IMR-90 (cell line): ENCODE data around the gene CTIF. TPM values are rescaled to one million over a fixed set of nuclear protein-coding genes. Genes with fewer than 3 reads are reported as not detected.

Experiments
- ATAC-seq: fragments of 200-7000 bp; cut with Tn5 transposase; 2 replicates; pipeline ENCODE4 v1.9.1; 2020; ENCODE audit warnings: low read depth, mild to moderate bottlenecking, moderate library complexity
- BruUV-seq: library from RNA; stranded (reverse); fragments of 400-500 nt; replicated peaks from 2 replicates; lab custom pipeline; 2021; lab: Mats Ljungman, UMichigan
- CTCF ChIA-PET: fragments of 300-600 bp; formaldehyde crosslinking; extraction: SDS; loops from one replicate; lab custom pipeline; 2021; ENCODE audit warnings: antibody characterized with exemption; lab: Yijun Ruan, JAX
- POLR2A ChIA-PET: fragments of 300-600 bp; sonication (Branson Sonifier 250); formaldehyde crosslinking; loops from one replicate; lab custom pipeline; 2022; ENCODE audit warnings: antibody characterized with exemption; ENCODE audit not compliant: unreplicated experiment; lab: Charles Lee
- DNase-seq: peaks from one replicate; pipeline ENCODE4 v3.0.0; 2013
- H2AFZ ChIP-seq: replicated peaks from 2 replicates; pipeline ENCODE3; 2013; ENCODE audit warnings: low read length, mild to moderate bottlenecking; ENCODE audit not compliant: poor library complexity
- H2AK5ac ChIP-seq: 2 replicates; pipeline ENCODE4 v1.6.1; 2013; ENCODE audit warnings: low read depth, low read length, inconsistent platforms
- H2AK9ac ChIP-seq: replicated peaks from 2 replicates; pipeline ENCODE3; 2013; ENCODE audit warnings: mild to moderate bottlenecking, low read depth, low read length, moderate library complexity; ENCODE audit not compliant: poor library complexity
- H2BK120ac ChIP-seq: 2 replicates; pipeline ENCODE4 v1.6.1; 2013; ENCODE audit warnings: low read depth, low read length, inconsistent platforms
- H2BK15ac ChIP-seq: 3 replicates; pipeline ENCODE4 v1.6.1; 2013; ENCODE audit warnings: low read depth, low read length, inconsistent platforms
- H2BK20ac ChIP-seq: 2 replicates; pipeline ENCODE4 v1.6.1; 2013; ENCODE audit warnings: low read depth, mild to moderate bottlenecking, inconsistent platforms, low read length, moderate library complexity
- H2BK5ac ChIP-seq: 2 replicates; pipeline ENCODE4 v1.6.1; 2013; ENCODE audit warnings: mild to moderate bottlenecking, low read depth, low read length, inconsistent platforms; ENCODE audit not compliant: poor library complexity, severe bottlenecking
- H3K14ac ChIP-seq: replicated peaks from 2 replicates; pipeline ENCODE4 v1.6.1; 2013; ENCODE audit warnings: low read depth, low read length, inconsistent platforms
- H3K18ac ChIP-seq: 2 replicates; pipeline ENCODE4 v1.6.1; 2013; ENCODE audit warnings: low read depth, low read length, control low read depth
- H3K23ac ChIP-seq: 2 replicates; pipeline ENCODE4 v1.6.1; 2013; ENCODE audit warnings: low read depth, low read length, inconsistent platforms
- H3K27ac ChIP-seq: 2 replicates; pipeline ENCODE4 v1.5.1; 2013; ENCODE audit warnings: mild to moderate bottlenecking, control low read depth, low read length; ENCODE audit not compliant: insufficient read depth
- H3K27me3 ChIP-seq: 2 replicates; pipeline ENCODE4 v1.6.1; 2013; ENCODE audit warnings: low read length; ENCODE audit not compliant: control insufficient read depth, insufficient read depth
- H3K36me3 ChIP-seq: 2 replicates; pipeline ENCODE4 v1.6.1; 2013; ENCODE audit warnings: low read length, mixed read lengths; ENCODE audit not compliant: control insufficient read depth, insufficient read depth
- H3K4ac ChIP-seq: 2 replicates; pipeline ENCODE4 v1.6.1; 2013; ENCODE audit warnings: low read depth, low read length, inconsistent platforms
- H3K4me1 ChIP-seq: 2 replicates; pipeline ENCODE4 v1.6.1; 2013; ENCODE audit warnings: low read length, mixed read lengths; ENCODE audit not compliant: control insufficient read depth, insufficient read depth
- H3K4me2 ChIP-seq: 2 replicates; pipeline ENCODE4 v1.6.1; 2013; ENCODE audit warnings: low read depth, mild to moderate bottlenecking, control low read depth, low read length, moderate library complexity
- H3K4me3 ChIP-seq: 2 replicates; pipeline ENCODE4 v1.5.1; 2013; ENCODE audit warnings: low read depth, mild to moderate bottlenecking, control low read depth, low read length, moderate library complexity; ENCODE audit not compliant: insufficient read depth
- H3K56ac ChIP-seq: 2 replicates; pipeline ENCODE4 v1.6.1; 2013; ENCODE audit warnings: low read length, inconsistent platforms; ENCODE audit not compliant: insufficient read depth; ENCODE audit errors: extremely low read depth
- H3K79me1 ChIP-seq, 2 experiments: 2 replicates each; pipeline ENCODE4 v1.6.1; 2013; ENCODE audit warnings: low read length in 2 of 2, inconsistent platforms in 1 of 2, low read depth in 1 of 2
- H3K9ac ChIP-seq: 2 replicates; pipeline ENCODE4 v1.6.1; 2013; ENCODE audit warnings: low read depth, low read length, control low read depth
- H3K9me1 ChIP-seq: 2 replicates; pipeline ENCODE4 v1.6.1; 2013; ENCODE audit warnings: low read length, inconsistent platforms; ENCODE audit not compliant: insufficient read depth
- H3K9me3 ChIP-seq: 2 replicates; pipeline ENCODE4 v1.6.1; 2013; ENCODE audit warnings: low read length; ENCODE audit not compliant: control insufficient read depth, insufficient read depth
- H4K20me1 ChIP-seq: 2 replicates; pipeline ENCODE4 v1.6.1; 2013; ENCODE audit warnings: low read length, inconsistent platforms; ENCODE audit not compliant: insufficient read depth
- H4K5ac ChIP-seq: 2 replicates; pipeline ENCODE4 v1.6.1; 2013; ENCODE audit warnings: mild to moderate bottlenecking, low read depth, low read length, control low read depth
- H4K8ac ChIP-seq, 2 experiments: 2 replicates each; pipeline ENCODE4 v1.6.1; 2013; ENCODE audit warnings: low read depth in 2 of 2, low read length in 2 of 2, control low read depth in 1 of 2, inconsistent platforms in 1 of 2
- H4K91ac ChIP-seq: 2 replicates; pipeline ENCODE4 v1.6.1; 2013; ENCODE audit warnings: low read depth, low read length, inconsistent platforms; ENCODE audit not compliant: insufficient read depth
- BHLHE40 ChIP-seq: fragments of 150-350 bp; IDR thresholded peaks from 2 replicates; pipeline ENCODE4 v1.6.1; 2016; ENCODE audit warnings: mild to moderate bottlenecking, low read depth, low read length
- CEBPB ChIP-seq: IDR thresholded peaks from 2 replicates; pipeline ENCODE4 v1.6.1; 2012; ENCODE audit warnings: low read depth, low read length, improper control_type of control experiment
- NFE2L2 ChIP-seq: fragments of 150-350 bp; IDR thresholded peaks from 2 replicates; pipeline ENCODE4 v1.6.1; 2016; ENCODE audit warnings: low read depth, mild to moderate bottlenecking, low read length
- WGBS, 2 experiments: methylation state at CpG; one replicate each; pipeline versions ENCODE4 v1.1.5 to v1.1.7; 2013; ENCODE audit warnings: missing lambda C conversion rate in 2 of 2; ENCODE audit not compliant: insufficient read length in 1 of 2; ENCODE audit errors: extremely low coverage in 2 of 2; 5-methylcytosine and 5-hydroxymethylcytosine counted together
- dilution Hi-C: fragments of 300-500 bp; cut with HindIII; formaldehyde crosslinking; loops from one replicate; pipeline ENCODE4 v1.14.3; 2018; ENCODE audit warnings: low sequenced_read_pairs; ENCODE audit not compliant: unreplicated experiment
- in situ Hi-C: fragments of 300-500 bp; cut with MboI; formaldehyde crosslinking; loops from 3 replicates; pipeline ENCODE4 v1.14.3; 2019; ENCODE audit warnings: low sequenced_read_pairs, inconsistent platforms, mixed read lengths
- intact Hi-C: fragments of 100-400 bp; cut with micrococcal nuclease; formaldehyde crosslinking; loops from 2 replicates; pipeline ENCODE4 v1.10.0; 2022
- polyA plus RNA-seq, 3 experiments: library from polyadenylated mRNA; depleted of rRNA; stranded (reverse); fragments of >200 nt; gene quantifications; 2 replicates each; pipeline ENCODE4 v1.2.3, GENCODE V29; 2012; ENCODE audit warnings: low replicate concordance in 1 of 3
- total RNA-seq: library from RNA; depleted of rRNA; stranded (reverse); fragments of >200 nt; gene quantifications from 2 replicates; pipeline ENCODE4 v1.2.3, GENCODE V29; 2012
- TF ChIP-seq, protein P1 (sequence below): fragments of 150-350 bp; IDR thresholded peaks from 2 replicates; pipeline ENCODE4 v1.6.1; 2017; ENCODE audit warnings: mild to moderate bottlenecking, antibody characterized with exemption, low read length, low read depth

Gene CTIF
- total and polyA plus RNA-seq, 2 of the 4 experiments (the other 2 are of a cell fraction): 25.1 to 57.0 TPM

DNA sequence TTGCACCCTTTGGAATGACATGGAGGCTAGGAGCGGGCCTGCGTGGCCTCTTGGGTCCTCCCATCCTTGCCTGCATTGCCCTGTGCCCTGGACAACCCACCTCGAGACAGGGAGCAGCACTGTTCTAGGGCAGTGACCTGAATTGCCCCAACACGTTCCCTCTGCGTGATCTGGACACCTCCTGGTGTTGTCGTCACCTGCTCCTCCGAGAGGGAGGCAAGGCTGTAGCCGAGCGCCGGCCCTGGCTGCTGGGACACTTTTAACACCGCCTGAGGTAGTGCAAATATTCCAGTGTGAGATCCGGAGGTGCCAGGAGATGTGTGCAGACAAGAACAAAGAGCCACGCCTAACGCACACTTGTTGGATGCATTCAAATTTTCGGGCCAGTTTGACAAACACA is 280.4 kb downstream of the CTIF start:
- H3K36me3 ChIP-seq: peaks cover 40% of the 10 kb centered on the region
- H2BK120ac ChIP-seq: no peak overlapping the region
- no peak overlapping the region for H2BK5ac ChIP-seq
- no peak overlapping the region for H3K4me2 ChIP-seq
- H2BK15ac ChIP-seq: no peak overlapping the region
- H3K9me1 ChIP-seq: peaks cover 21% of the 10 kb centered on the region
- no peak overlapping the region for H2BK20ac ChIP-seq
- in situ Hi-C loops: no loop called here
- no peak overlapping the region for H3K14ac ChIP-seq
- no peak overlapping the region for H4K5ac ChIP-seq
- no peak overlapping the region for H3K4me3 ChIP-seq
- no peak overlapping the region for H3K9ac ChIP-seq
- no peak overlapping the region for H3K27ac ChIP-seq
- no peak overlapping the region for H2AK9ac ChIP-seq
- no peaks in the 10 kb centered on the region for H3K27me3 ChIP-seq
- no peak overlapping the region for H4K91ac ChIP-seq
- H2AK5ac ChIP-seq: no peak overlapping the region
- CTCF ChIA-PET: no interaction called here
- DNase-seq (no peak), ATAC-seq (no peak)
- 92% methylated on average over 14 of the region's 15 CpGs; no CpG with 5 or more reads in 1 of the 2 experiments for WGBS, 2 experiments
- POLR2A ChIA-PET: interaction anchor here (0.5 to 0.6 kb wide), 2 partner anchors 8 to 78 kb away, joined by 4 to 8 read pairs; no protein-coding TSS in a partner anchor
- H4K8ac ChIP-seq: no peak overlapping the region
- no peak overlapping the region for H3K18ac ChIP-seq
- H3K9me3 ChIP-seq: no peaks in the 10 kb centered on the region
- H3K56ac ChIP-seq: no peak overlapping the region
- H3K4ac ChIP-seq: no peak overlapping the region
- dilution Hi-C loops: no loop called here
- BruUV-seq: no TSS peak
- H4K20me1 ChIP-seq: peaks cover 16% of the 10 kb centered on the region
- no peak overlapping the region for H2AFZ ChIP-seq
- no peak overlapping the region for H3K23ac ChIP-seq
- intact Hi-C loops: no loop called here
- peaks cover 2% of the 10 kb centered on the region for H3K4me1 ChIP-seq
- H3K79me1 ChIP-seq: peaks cover 13 to 51% of the 10 kb centered on the region in 2 experiments
- TF ChIP-seq, protein P1, sequence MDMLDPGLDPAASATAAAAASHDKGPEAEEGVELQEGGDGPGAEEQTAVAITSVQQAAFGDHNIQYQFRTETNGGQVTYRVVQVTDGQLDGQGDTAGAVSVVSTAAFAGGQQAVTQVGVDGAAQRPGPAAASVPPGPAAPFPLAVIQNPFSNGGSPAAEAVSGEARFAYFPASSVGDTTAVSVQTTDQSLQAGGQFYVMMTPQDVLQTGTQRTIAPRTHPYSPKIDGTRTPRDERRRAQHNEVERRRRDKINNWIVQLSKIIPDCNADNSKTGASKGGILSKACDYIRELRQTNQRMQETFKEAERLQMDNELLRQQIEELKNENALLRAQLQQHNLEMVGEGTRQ: no peak
- no peak for TF ChIP-seq CEBPB
- no peak for TF ChIP-seq NFE2L2
- TF ChIP-seq BHLHE40: no peak
